HEK293 (cell line): ENCODE data around the gene LYPD4.

Experiments used
- ATF2 ChIP-seq: fragments of 450-650 bp; formaldehyde crosslinking; IDR thresholded peaks from 2 replicates; pipeline ENCODE4 v1.5.1; 2016; ENCODE audit warnings: missing biosample characterization, missing genetic modification characterization, low read depth
- CTCF ChIP-seq: fragments of 450-650 bp; formaldehyde crosslinking; IDR thresholded peaks from 2 replicates; pipeline ENCODE4 v1.5.1; 2016; ENCODE audit warnings: missing biosample characterization, missing genetic modification characterization
- FEZF1 ChIP-seq: fragments of 450-650 bp; formaldehyde crosslinking; IDR thresholded peaks from 2 replicates; pipeline ENCODE4 v1.5.1; 2016; ENCODE audit warnings: missing biosample characterization, missing genetic modification characterization
- MYNN ChIP-seq: fragments of 450-650 bp; formaldehyde crosslinking; IDR thresholded peaks from 2 replicates; pipeline ENCODE4 v1.5.1; 2016; ENCODE audit warnings: missing biosample characterization, missing genetic modification characterization, borderline replicate concordance
- SP3 ChIP-seq: fragments of 450-650 bp; formaldehyde crosslinking; IDR thresholded peaks from 2 replicates; pipeline ENCODE4 v1.5.1; 2016; ENCODE audit warnings: missing biosample characterization, missing genetic modification characterization
- WT1 ChIP-seq: fragments of 450-650 bp; formaldehyde crosslinking; IDR thresholded peaks from 2 replicates; pipeline ENCODE4 v1.5.1; 2016; ENCODE audit warnings: missing biosample characterization, missing genetic modification characterization
- YY1 ChIP-seq: fragments of 450-650 bp; formaldehyde crosslinking; IDR thresholded peaks from 2 replicates; pipeline ENCODE4 v1.5.1; 2018; ENCODE audit warnings: missing biosample characterization, missing genetic modification characterization
- ZBTB6 ChIP-seq: fragments of 450-650 bp; formaldehyde crosslinking; IDR thresholded peaks from 2 replicates; pipeline ENCODE4 v1.5.1; 2017; ENCODE audit warnings: missing biosample characterization, missing genetic modification characterization
- ZEB2 ChIP-seq: fragments of 450-650 bp; formaldehyde crosslinking; IDR thresholded peaks from 2 replicates; pipeline ENCODE4 v1.5.1; 2016; ENCODE audit warnings: missing biosample characterization, missing genetic modification characterization
- ZFP37 ChIP-seq: fragments of 450-650 bp; formaldehyde crosslinking; IDR thresholded peaks from 2 replicates; pipeline ENCODE4 v1.5.1; 2016; ENCODE audit warnings: missing biosample characterization, missing genetic modification characterization
- ZFP69B ChIP-seq: fragments of 450-650 bp; formaldehyde crosslinking; IDR thresholded peaks from 2 replicates; pipeline ENCODE4 v1.5.1; 2016; ENCODE audit warnings: missing biosample characterization, missing genetic modification characterization
- ZNF114 ChIP-seq: fragments of 450-650 bp; formaldehyde crosslinking; IDR thresholded peaks from 2 replicates; pipeline ENCODE4 v1.5.0; 2017; ENCODE audit warnings: missing biosample characterization, missing genetic modification characterization
- ZNF121 ChIP-seq: fragments of 450-650 bp; formaldehyde crosslinking; IDR thresholded peaks from 2 replicates; pipeline ENCODE4 v1.5.1; 2016; ENCODE audit warnings: missing biosample characterization, missing genetic modification characterization
- ZNF132 ChIP-seq: fragments of 450-650 bp; formaldehyde crosslinking; IDR thresholded peaks from 2 replicates; pipeline ENCODE4 v1.5.1; 2017; ENCODE audit warnings: missing biosample characterization, missing genetic modification characterization, borderline replicate concordance
- ZNF2 ChIP-seq: fragments of 450-650 bp; formaldehyde crosslinking; IDR thresholded peaks from 2 replicates; pipeline ENCODE4 v1.5.1; 2016; ENCODE audit warnings: missing biosample characterization, missing genetic modification characterization
- ZNF248 ChIP-seq: fragments of 450-650 bp; formaldehyde crosslinking; IDR thresholded peaks from 2 replicates; pipeline ENCODE4 v1.5.1; 2017; ENCODE audit warnings: missing biosample characterization, missing genetic modification characterization
- ZNF280D ChIP-seq: fragments of 450-650 bp; formaldehyde crosslinking; IDR thresholded peaks from 2 replicates; pipeline ENCODE4 v1.5.1; 2016; ENCODE audit warnings: missing biosample characterization, missing genetic modification characterization
- ZNF426 ChIP-seq: fragments of 450-650 bp; formaldehyde crosslinking; IDR thresholded peaks from 2 replicates; pipeline ENCODE4 v1.5.1; 2017; ENCODE audit warnings: missing biosample characterization, missing genetic modification characterization, mild to moderate bottlenecking, inconsistent platforms, moderate library complexity
- ZNF596 ChIP-seq: fragments of 450-650 bp; IDR thresholded peaks from 2 replicates; pipeline ENCODE4 v1.5.0; 2018; ENCODE audit warnings: missing biosample characterization, mild to moderate bottlenecking, missing genetic modification characterization, moderate library complexity
- ZNF626 ChIP-seq: fragments of 450-650 bp; sonication (Bioruptor Pico); formaldehyde crosslinking; IDR thresholded peaks from 2 replicates; pipeline ENCODE4 v1.5.1; 2018; ENCODE audit warnings: missing biosample characterization, missing genetic modification characterization, inconsistent platforms
- ZNF629 ChIP-seq: fragments of 450-650 bp; formaldehyde crosslinking; IDR thresholded peaks from 2 replicates; pipeline ENCODE4 v1.5.1; 2017; ENCODE audit warnings: missing biosample characterization, missing genetic modification characterization
- ZNF677 ChIP-seq: fragments of 450-650 bp; IDR thresholded peaks from 2 replicates; pipeline ENCODE4 v1.5.0; 2018; ENCODE audit warnings: missing biosample characterization, mild to moderate bottlenecking, missing genetic modification characterization, moderate library complexity
- ZNF692 ChIP-seq: fragments of 450-650 bp; formaldehyde crosslinking; IDR thresholded peaks from 2 replicates; pipeline ENCODE4 v1.5.1; 2016; ENCODE audit warnings: missing biosample characterization, missing genetic modification characterization
- ZNF701 ChIP-seq: fragments of 450-650 bp; formaldehyde crosslinking; IDR thresholded peaks from 2 replicates; pipeline ENCODE4 v1.5.1; 2016; ENCODE audit warnings: missing biosample characterization, missing genetic modification characterization
- TF ChIP-seq, protein P1 (sequence below): fragments of 450-650 bp; formaldehyde crosslinking; IDR thresholded peaks from 2 replicates; pipeline ENCODE4 v1.5.1; 2016; ENCODE audit warnings: missing biosample characterization, missing genetic modification characterization
- TF ChIP-seq, protein P2 (sequence below): sonication (generic); formaldehyde crosslinking; IDR thresholded peaks from 2 replicates; pipeline ENCODE4 v1.8.1; 2022; ENCODE audit warnings: mild to moderate bottlenecking, moderate library complexity, missing genetic modification reagents

LYPD4 gene

DNA sequence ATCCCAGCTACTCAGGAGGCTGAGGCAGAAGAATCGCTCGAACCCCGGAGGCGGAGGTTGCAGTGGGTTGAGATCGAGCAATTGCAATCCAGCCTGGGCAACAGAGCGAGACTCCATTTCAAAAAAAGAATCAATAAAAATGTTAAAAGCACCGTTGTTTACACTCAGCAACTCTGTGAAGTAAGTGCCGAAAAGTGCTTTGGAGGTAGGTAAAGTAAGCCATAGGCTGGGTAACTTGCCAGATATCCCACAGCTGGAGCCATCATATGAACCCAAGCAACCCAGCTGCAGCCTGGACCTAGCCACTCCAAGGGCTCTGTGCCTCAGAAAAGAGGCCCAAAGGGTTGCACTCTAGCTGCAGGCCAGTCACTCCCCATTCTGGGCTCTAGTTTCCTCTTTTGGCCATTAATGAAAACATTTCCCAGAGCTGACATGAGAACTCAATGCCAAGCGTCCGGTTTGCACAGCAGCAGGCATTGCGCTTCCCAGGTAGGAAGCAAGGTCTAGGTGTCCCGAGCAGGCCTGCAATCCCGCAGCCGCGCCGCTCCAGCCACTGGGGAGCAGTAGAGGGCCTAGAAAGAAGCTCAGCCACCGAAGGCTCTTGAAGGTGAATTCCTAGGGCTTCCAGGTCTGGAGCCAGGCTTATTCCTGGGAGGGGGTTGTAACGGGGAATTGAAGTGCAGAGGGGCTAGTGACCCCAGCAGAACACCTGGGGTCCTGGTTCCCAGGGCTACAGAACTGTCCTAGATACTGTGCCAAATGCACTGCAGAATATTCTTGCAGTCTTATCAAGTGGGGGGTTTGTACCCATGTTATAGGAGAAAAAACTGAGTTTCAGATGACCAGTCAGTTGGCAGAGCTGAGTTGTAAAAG is 28.5 kb upstream of the LYPD4 start (continued):
- TF ChIP-seq FEZF1 (0 out of 2 replicates have a peak, but pooled peaks have one; percentile 8), ATF2 (no peak), ZNF121 (tag by site-specific recombination) (peak; percentile 98), ZNF677 (tag by site-specific recombination) (no peak), ZNF248 (tag by site-specific recombination) (no peak), CTCF (tag by site-specific recombination) (peak; percentile 90), ZNF701 (tag by site-specific recombination) (no peak), ZNF114 (tag by site-specific recombination) (no peak), ZNF280D (tag by site-specific recombination) (no peak; the same call in 1 of the 2 replicates), ZNF2 (tag by site-specific recombination) (peak; percentile 79), ZNF132 (tag by site-specific recombination) (no peak), ZNF629 (tag by site-specific recombination) (0 out of 2 replicates have a peak, but pooled peaks have one; percentile 34), ZNF426 (tag by site-specific recombination) (no peak), ZNF596 (no peak), ZFP37 (0 out of 2 replicates have a peak, but pooled peaks have one; percentile 13), ZNF626 (no peak), ZNF692 (tag by site-specific recombination) (0 out of 2 replicates have a peak, but pooled peaks have one; percentile 19), WT1 (tag by site-specific recombination) (peak; percentile 54; the same call in 1 of the 2 replicates), ZEB2 (tag by site-specific recombination) (0 out of 2 replicates have a peak, but pooled peaks have one; percentile 71), ZBTB6 (tag by site-specific recombination) (peak; percentile 74; the same call in 1 of the 2 replicates), ZFP69B (0 out of 2 replicates have a peak, but pooled peaks have one; percentile 12), MYNN (tag by site-specific recombination) (no peak), SP3 (tag by site-specific recombination) (peak; percentile 12; the same call in 1 of the 2 replicates), YY1 (tag by site-specific recombination) (no peak)
- TF ChIP-seq, protein P1, sequence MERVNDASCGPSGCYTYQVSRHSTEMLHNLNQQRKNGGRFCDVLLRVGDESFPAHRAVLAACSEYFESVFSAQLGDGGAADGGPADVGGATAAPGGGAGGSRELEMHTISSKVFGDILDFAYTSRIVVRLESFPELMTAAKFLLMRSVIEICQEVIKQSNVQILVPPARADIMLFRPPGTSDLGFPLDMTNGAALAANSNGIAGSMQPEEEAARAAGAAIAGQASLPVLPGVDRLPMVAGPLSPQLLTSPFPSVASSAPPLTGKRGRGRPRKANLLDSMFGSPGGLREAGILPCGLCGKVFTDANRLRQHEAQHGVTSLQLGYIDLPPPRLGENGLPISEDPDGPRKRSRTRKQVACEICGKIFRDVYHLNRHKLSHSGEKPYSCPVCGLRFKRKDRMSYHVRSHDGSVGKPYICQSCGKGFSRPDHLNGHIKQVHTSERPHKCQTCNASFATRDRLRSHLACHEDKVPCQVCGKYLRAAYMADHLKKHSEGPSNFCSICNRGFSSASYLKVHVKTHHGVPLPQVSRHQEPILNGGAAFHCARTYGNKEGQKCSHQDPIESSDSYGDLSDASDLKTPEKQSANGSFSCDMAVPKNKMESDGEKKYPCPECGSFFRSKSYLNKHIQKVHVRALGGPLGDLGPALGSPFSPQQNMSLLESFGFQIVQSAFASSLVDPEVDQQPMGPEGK (tag by site-specific recombination): no peak; the same call in 1 of the 2 replicates
- TF ChIP-seq, protein P2, sequence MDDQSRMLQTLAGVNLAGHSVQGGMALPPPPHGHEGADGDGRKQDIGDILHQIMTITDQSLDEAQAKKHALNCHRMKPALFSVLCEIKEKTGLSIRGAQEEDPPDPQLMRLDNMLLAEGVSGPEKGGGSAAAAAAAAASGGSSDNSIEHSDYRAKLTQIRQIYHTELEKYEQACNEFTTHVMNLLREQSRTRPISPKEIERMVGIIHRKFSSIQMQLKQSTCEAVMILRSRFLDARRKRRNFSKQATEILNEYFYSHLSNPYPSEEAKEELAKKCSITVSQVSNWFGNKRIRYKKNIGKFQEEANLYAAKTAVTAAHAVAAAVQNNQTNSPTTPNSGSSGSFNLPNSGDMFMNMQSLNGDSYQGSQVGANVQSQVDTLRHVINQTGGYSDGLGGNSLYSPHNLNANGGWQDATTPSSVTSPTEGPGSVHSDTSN (CRISPR knock-in tag): no peak
